WTC11 (cell line): ENCODE results near the gene OS9.

ENCODE experiments used
- KAT7 ChIP-seq: sonication (generic); formaldehyde crosslinking; IDR thresholded peaks from 2 replicates; pipeline ENCODE4 v1.8.1; 2023; ENCODE audit warnings: missing genetic modification reagents, mild to moderate bottlenecking, borderline replicate concordance
- NFE2L1 ChIP-seq: sonication (generic); formaldehyde crosslinking; IDR thresholded peaks from 2 replicates; pipeline ENCODE4 v1.8.1; 2023; ENCODE audit warnings: missing genetic modification reagents
- NR1H2 ChIP-seq: sonication (generic); formaldehyde crosslinking; IDR thresholded peaks from 2 replicates; pipeline ENCODE4 v1.9.0; 2021; ENCODE audit warnings: mild to moderate bottlenecking, moderate library complexity, missing genetic modification reagents
- TP53 ChIP-seq: sonication (generic); formaldehyde crosslinking; IDR thresholded peaks from 2 replicates; pipeline ENCODE4 v1.8.1; 2023; ENCODE audit warnings: mild to moderate bottlenecking, missing genetic modification reagents
- TF ChIP-seq, protein P1 (sequence below): fragments of 200-600 bp; IDR thresholded peaks from 2 replicates; pipeline ENCODE4 v1.8.0; 2022; ENCODE audit warnings: antibody characterized with exemption

DNA sequence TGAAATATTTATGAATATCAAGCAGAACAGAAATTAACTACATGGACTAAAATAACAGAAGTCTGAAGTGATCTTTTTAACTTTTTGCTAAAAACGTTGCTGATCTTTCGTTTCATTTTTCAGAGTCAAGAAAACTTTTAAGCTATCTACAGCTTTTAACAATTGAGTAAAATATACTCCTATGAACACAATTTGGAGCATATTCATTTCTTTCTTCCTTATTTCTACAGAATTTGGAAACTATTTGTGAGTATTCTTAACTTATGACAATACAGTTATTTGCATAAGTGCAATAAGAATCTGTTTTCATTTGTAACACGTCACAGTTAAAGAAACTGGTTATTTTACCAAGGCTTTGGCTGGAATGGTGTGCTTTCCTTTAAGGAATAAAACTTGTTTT is 39.9 kb upstream of the OS9 start:
- TF ChIP-seq, protein P1, sequence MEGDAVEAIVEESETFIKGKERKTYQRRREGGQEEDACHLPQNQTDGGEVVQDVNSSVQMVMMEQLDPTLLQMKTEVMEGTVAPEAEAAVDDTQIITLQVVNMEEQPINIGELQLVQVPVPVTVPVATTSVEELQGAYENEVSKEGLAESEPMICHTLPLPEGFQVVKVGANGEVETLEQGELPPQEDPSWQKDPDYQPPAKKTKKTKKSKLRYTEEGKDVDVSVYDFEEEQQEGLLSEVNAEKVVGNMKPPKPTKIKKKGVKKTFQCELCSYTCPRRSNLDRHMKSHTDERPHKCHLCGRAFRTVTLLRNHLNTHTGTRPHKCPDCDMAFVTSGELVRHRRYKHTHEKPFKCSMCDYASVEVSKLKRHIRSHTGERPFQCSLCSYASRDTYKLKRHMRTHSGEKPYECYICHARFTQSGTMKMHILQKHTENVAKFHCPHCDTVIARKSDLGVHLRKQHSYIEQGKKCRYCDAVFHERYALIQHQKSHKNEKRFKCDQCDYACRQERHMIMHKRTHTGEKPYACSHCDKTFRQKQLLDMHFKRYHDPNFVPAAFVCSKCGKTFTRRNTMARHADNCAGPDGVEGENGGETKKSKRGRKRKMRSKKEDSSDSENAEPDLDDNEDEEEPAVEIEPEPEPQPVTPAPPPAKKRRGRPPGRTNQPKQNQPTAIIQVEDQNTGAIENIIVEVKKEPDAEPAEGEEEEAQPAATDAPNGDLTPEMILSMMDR: no peak
- TF ChIP-seq TP53: no peak
- TF ChIP-seq NFE2L1 (CRISPR knock-in tag): no peak
- TF ChIP-seq KAT7 (CRISPR knock-in tag): no peak
- no peak for TF ChIP-seq NR1H2 (CRISPR knock-in tag)
